NCI-H2196 (cell line): ENCODE measurements around the gene GRIK5.

Experiments used
- DNase-seq: peaks from one replicate; lab custom pipeline; 2025; ENCODE audit not compliant: unreplicated experiment; lab: John Stamatoyannopoulos, UW

The GRIK5 gene

GRCh38 chr19:42095142-42095813, 25.3 kb upstream of the GRIK5 start:
- DNase-seq, result no peak

GRCh38 chr19:42093926-42094325, 23.9 kb upstream of the GRIK5 start:
- DNase-seq, result no peak

- DNase-seq, result no peak
Observed at GRCh38 chr19:42093505-42093904, 23.5 kb upstream of the GRIK5 start.

GRCh38 chr19:42092350-42092749, 22.3 kb upstream of the GRIK5 start:
- DNase-seq, result peak; percentile 67

GRCh38 chr19:42091742-42092141, 21.7 kb upstream of the GRIK5 start:
- no peak for DNase-seq

GRCh38 chr19:42091300-42091699, 21.3 kb upstream of the GRIK5 start:
- no peak for DNase-seq

GRCh38 chr19:42090672-42091071, 20.7 kb upstream of the GRIK5 start:
- no peak for DNase-seq

GRCh38 chr19:42089772-42090171, 19.8 kb upstream of the GRIK5 start:
- no peak for DNase-seq

- no peak for DNase-seq
Observed at GRCh38 chr19:42089191-42089750, 19.3 kb upstream of the GRIK5 start.

GRCh38 chr19:42088471-42089190, 18.6 kb upstream of the GRIK5 start:
- no peak for DNase-seq

GRCh38 chr19:42086770-42087550, 17.0 kb upstream of the GRIK5 start:
- no peak for DNase-seq

- no peak for DNase-seq
Observed at GRCh38 chr19:42086188-42086736, 16.3 kb upstream of the GRIK5 start.

- DNase-seq, result no peak
Observed at GRCh38 chr19:42083537-42083936, 13.5 kb upstream of the GRIK5 start.

- peak; percentile 50 for DNase-seq
Observed at GRCh38 chr19:42081584-42082203, 11.7 kb upstream of the GRIK5 start.

- no peak for DNase-seq
Observed at GRCh38 chr19:42080764-42081375, 10.9 kb upstream of the GRIK5 start.

GRCh38 chr19:42079886-42080763, 10.1 kb upstream of the GRIK5 start:
- DNase-seq, result no peak

- no peak for DNase-seq
Observed at GRCh38 chr19:42079276-42079669, 9.3 kb upstream of the GRIK5 start.

- no peak for DNase-seq
Observed at GRCh38 chr19:42078538-42079275, 8.7 kb upstream of the GRIK5 start.

GRCh38 chr19:42078058-42078457, 8.1 kb upstream of the GRIK5 start:
- no peak for DNase-seq
